Stimulated activated CD8-positive, alpha-beta memory T cell treated with anti-CD3 and anti-CD28 coated beads, Interleukin-4, amount 100 ng/mL, for 4 hours (primary cell): ENCODE results near the gene VAMP4.

ENCODE experiments used
- DNase-seq, 2 donors: peaks; one replicate each; pipeline ENCODE4 v3.0.0-alpha.2; 2020; ENCODE audit warnings: low read depth in 2 of 2, low spot score in 1 of 2

The VAMP4 gene

GRCh38 chr1:171741872-171742576 is at the start of gene VAMP4:
Gene VAMP4, minus strand, starts transcription at chr1:171742065. Its CDS starts 3,651 bp downstream, at chr1:171738414.
- peak; percentile 60 to 74 for DNase-seq

DNA sequence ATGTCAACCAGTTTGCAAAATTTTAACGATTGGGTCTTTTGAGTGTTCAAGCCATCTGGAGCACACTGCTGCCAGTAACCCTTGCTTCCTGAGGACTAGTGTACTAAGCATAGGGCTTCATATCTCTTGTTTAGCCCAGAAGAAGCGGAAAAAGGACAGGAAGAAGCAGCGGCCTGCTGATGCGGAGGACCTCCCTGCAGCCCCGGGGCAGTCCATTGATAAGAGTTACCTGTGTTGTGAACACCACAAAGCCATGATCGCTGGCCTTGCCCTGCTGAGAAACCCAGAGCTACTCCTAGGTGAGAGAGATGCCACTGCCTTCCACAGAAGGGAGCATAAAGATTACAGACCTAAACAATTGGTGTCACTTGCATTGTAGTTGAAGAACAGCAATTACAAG is 48.5 kb upstream of the VAMP4 start:
- DNase-seq = no peak

DNA sequence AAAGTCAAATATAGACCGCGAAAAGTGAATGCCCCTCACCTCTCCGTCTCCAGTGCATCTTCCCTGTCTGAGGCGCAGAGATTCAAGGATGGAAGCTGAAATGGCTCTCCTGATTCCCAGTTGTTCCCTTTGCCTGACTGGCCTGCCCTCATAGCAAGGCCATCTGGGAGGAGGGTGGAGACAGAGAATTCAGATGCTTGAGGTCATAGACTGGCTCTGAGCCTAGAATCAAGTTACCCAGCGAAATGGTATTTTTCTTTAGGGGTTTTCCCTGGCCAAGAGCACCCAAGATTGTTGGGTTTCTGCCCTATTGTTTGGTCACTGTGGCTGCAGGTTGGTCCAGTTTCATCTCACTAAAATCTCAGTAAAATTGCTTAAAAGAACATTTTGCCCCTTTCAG is 46.8 kb upstream of the VAMP4 start:
- no peak for DNase-seq

DNA sequence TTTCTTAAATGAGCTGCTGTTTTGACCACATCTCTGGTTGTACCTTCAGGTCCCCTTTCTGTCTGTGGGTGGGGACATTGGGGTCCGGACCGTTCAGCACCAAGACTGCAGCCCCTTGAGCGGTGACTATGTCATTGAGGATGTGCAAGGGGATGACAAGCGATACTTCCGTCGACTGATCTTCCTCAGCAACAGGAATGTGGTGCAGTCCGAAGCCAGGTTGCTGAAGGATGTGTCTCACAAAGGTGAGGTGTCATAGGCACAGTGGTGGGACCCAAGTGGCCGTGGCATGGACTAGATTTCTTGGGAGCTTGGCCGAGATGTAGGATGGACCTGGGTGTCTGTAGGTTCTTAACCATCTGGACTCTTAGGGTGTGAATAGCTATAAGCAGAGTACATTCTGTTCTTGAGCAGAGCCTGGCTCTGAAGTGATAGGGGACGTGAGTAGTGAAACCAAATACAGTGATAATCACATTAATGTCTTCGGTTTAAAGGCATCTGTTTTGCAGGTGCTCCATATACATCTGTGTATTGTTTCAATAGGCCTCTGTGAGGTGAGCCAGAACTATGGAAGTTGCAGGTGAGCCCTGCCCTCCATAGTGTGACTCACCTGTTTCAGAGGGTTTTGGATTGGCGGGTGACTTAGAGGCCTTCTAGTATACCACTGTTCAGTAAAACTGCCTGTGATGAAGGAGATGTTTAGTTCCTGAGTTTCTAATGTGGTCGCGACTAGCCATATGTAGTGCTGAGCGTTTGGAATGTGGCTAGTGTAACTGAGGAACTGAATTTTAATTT is 46.0 kb upstream of the VAMP4 start:
- no peak for DNase-seq

DNA sequence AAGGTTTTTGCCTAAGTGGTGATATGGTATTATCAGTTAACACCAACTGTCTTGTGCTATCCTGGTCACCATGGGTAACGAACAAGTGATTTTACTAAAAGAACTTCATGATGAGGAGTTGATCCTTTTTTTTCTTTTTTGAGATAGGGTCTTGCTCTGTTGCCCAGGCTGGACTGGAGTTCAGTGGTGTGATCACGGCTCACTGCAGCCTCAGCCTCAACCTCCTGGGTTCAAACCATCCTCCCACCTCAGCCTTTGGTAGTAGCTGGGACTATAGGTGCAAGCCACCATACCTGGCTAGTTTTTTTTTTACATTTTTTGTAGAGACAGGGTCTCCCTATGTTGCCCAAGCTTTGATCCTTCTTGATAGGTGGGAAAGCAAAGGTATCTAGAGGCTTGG is 44.7 kb upstream of the VAMP4 start:
- DNase-seq = no peak

DNA sequence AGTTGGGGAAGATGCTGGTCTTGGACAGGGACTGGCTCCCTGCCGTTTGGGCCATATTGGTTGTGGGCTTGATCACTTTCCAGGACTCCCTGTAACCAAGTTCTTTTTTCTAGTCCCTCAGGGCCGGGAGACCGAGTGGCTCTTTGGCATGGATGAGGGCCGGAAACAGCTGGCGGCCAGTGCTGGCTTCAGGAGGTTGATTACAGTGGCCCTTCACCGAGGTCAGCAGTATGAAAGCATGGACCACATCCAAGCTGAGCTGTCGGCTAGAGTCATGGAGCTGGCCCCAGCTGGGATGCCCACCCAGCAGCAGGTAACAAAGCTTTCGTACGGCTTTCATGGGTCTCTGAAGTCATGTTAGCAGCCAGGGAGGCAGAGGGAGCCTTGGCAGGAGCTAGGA is 43.9 kb upstream of the VAMP4 start:
- DNase-seq = no peak

DNA sequence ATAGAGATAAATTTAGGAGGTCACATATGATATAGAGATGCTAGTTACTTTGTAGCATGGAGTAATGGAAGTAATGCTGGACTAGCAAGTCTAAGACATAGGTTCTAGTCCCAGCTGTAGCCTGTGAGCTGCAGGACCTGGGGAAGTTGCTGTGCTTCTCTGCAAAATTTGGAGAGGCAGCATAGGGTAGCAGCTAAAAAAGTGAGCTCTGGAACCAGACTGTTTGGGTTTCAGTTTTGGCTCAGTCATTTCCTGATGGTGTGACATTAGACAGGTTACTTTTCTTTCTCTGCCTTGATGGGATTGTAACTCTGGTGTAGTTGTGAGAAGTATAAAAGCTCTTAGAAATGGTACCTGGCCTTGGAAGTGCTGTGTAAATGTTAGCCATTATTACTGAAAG is 42.9 kb upstream of the VAMP4 start:
- no peak for DNase-seq

GRCh38 chr1:171783816-171784530 is 42.1 kb upstream of the VAMP4 start:
- no peak for DNase-seq

GRCh38 chr1:171781176-171781875 is 39.5 kb upstream of the VAMP4 start, which contains the start of gene METTL13:
Gene METTL13, plus strand, starts transcription at chr1:171781660. Its CDS starts 308 bp downstream, at chr1:171781968.
- peak; percentile 94 to 98 for DNase-seq

DNA sequence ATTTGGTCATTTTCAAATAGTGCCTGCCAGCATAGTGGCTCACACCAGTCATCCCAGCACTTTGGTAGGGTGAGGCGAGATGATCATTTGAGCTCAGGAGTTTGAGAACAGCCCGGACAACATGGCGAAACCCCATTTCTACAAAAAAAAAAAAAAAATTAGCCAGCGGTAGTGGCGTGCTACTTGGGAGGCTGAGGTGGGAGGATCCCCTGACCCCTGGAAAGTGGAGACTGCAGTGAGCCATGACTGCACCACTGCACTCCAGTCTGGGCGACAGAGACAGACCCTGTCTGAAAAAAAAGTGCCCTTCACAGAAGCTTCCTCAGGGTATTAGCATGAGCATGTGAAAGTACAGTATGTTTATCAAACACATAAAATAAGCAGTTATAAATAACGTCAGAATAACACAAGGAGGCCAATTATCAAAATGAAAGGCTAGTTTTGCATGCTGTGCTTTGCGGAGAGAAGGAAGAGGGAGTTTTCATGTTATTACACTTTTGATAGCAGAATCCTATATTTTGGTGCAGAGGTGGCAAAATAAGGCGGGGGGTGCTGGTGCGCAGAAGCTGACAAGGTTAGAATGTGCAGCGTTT is 38.8 kb upstream of the VAMP4 start:
- DNase-seq = no peak

GRCh38 chr1:171772312-171772711 is 30.4 kb upstream of the VAMP4 start:
- no peak for DNase-seq

DNA sequence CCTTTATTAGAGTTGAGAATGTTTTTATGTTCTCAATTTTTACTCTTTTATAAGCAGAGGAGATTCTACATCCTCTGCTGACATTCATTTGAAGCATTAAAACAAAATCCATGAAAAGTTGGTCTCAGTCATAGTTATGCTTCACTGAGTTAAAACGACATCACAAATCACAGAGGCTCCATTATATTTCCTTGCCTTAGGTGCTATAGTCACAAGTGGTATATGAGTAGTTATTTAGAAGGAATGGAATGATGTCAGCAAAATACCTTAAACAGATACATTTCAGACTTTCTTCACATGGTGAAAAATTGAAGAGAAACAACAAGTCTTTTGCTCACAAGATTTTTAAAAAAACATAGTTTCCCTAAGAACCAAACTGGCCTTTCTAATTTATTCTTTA is 27.9 kb upstream of the VAMP4 start:
- no peak for DNase-seq

DNA sequence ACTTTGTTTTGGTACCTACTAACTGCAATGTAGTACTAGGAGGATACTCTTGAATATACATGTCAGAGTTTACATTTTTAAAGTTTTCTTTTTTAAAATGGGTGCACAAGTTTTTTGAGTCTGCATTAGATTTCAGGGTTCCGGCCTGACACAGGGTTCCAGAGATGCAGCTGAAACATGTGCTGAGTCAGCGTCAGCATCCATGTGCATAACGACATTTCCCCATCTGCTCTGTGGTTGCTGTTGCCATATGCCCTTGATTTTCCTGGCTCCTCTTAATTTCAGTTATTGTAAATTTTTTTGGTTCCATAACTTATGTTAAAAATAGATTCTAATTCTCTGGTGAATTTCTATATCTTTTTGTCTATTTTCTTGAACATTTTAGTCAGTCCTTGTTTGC is 27.3 kb upstream of the VAMP4 start:
- no peak for DNase-seq

GRCh38 chr1:171763764-171764163 is 21.9 kb upstream of the VAMP4 start:
- no peak for DNase-seq

GRCh38 chr1:171762143-171762563 is 20.3 kb upstream of the VAMP4 start:
- DNase-seq = no peak

GRCh38 chr1:171758011-171758410 is 16.1 kb upstream of the VAMP4 start:
- no peak for DNase-seq

DNA sequence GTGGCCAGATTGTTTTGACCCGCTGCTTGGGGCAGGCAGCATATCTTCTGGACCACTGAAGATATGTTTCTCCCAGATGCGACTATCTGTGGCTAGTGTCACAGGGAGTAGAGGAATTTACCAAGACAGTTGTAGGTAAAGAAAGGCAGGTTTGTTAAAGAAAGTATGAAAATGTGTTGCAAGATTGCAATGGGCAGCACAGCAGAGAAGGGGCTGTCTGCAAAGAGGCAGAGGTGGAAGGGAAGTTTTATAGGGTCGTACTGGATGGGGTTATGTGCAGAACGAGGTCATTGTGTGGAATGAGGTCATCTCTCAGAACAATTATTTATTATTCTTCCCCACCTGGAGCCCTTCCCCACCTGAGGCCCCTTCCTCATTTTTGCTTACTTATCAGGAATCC is 15.0 kb upstream of the VAMP4 start:
- DNase-seq = no peak

DNA sequence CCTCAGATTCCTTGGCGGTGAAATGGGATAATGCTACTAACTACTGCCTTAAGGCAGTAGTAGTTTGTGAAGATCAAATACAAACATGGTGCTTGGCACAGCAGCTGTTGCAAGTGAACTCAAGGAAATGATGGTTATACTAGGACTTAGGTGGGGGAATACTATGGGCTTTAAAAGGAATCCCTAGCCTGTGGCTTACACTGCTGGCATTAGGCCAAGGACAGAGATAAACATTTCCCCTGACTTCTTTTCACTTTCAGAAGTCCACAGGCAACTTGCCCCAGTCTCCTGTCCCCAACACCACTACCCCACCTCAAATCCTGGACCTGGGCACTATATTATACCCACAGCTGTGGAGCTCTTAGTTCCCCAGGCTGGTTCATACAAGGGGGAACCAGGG is 13.1 kb upstream of the VAMP4 start:
- no peak for DNase-seq

DNA sequence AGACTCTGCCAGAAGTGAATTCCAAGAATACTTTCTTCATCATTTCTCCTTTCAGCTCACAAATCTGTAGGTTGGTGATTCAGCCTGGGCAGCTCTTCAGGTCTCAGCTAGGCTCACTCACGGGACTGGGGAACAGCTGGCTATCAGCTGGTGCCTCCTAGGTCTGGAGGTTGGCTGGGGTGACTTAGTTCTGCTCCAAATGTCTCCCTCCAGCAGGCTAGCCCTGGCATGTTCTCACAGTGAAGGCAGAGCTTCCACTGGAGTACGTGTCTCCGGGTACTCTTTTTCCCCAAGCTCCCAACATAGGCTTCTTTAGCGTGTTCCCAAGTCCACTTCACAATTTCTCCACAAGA is 12.5 kb upstream of the VAMP4 start:
- DNase-seq = no peak

DNA sequence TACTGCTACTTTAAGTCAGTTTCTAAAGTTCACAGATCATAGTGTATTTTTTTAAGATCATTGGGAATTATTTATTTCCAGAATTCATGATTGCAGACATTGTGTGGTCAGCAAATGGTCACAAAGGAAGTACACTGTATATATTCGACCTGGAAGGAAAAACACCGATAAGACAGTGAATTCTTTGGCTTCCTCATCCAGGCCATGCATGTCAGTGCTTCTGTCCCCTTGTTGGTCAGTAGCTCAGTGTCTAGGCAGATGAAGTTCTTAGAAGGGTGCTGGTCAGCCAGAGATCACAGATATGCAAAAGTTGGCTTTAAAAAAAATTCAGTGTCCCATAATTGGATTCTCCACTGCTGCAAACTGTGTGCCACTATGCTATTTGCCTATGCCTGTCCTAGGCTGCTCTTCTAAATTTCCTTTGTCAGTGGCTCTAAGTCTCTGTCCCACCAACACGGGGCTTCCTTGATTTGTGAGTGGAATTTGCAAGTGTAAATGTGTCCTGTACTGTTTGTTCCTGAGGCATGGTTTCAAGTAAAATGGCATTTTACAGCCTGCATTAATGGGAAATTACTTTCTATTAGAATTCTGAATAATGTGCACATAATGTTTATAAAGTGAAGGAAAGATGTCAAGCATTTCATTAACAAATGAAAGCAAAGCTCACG is 12.0 kb upstream of the VAMP4 start:
- DNase-seq = no peak
